ENCODE measurements around the gene FEN1. TPM values are rescaled to one million over a fixed set of nuclear protein-coding genes. Genes with fewer than 3 reads are reported as not detected.
A peak's percentile ranks its signal among the peaks of the same experiment; 100 is the strongest.

Gene FEN1
- total and polyA plus RNA-seq, 2 of the 13 experiments (the other 11 are each of a cell fraction or from before 2014, with no cell fraction given): 12.4 to 102 TPM

- Histone ChIP-seq H3K9me3 (ENCODE audit: low read length) (no peaks in the 10 kb centered on the region), H3K79me2 (ENCODE audit: insufficient read depth, low read length) (peaks cover 70% of the 10 kb centered on the region), H3K4me3 (replicated peaks in 1 of 3; ENCODE audit: insufficient read depth in 1 of 3, low read depth in 2 of 3, low read length in 3 of 3) (peak overlapping the region; percentile 21 to 66 (median 32); a peak in 5 of 6 replicates), H2AFZ (ENCODE audit: low read length) (no peak overlapping the region), H3K27me3 (ENCODE audit: control insufficient read depth in 1 of 2, insufficient read depth in 2 of 2, low read length in 2 of 2) (no peaks in the 10 kb centered on the region), H3K4me1 (ENCODE audit: insufficient read depth, low read length) (peaks cover 65% of the 10 kb centered on the region), H3K27ac (ENCODE audit: extremely low read length, insufficient read depth, low read length) (peak overlapping the region; percentile 100), H3K9ac (ENCODE audit: insufficient read depth, low read depth, low read length) (peak overlapping the region; percentile 89), H4K20me1 (ENCODE audit: insufficient read depth, low read length) (0 out of 2 replicates have a peak, but pooled peaks cover 2% of the 10 kb centered on the region), H3K4me2 (ENCODE audit: low read depth, low read length) (peak overlapping the region; percentile 93), H3K36me3 (replicated peaks in 1 of 2; ENCODE audit: control insufficient read depth in 1 of 2, insufficient read depth in 2 of 2, low read length in 2 of 2) (no peaks in the 10 kb centered on the region)
- in situ Hi-C loops (cut with HindIII; ENCODE audit: extremely low pct_ligation_motif_present, low pct_unique_long_range_greater_than_20kb) (no loop called here), intact Hi-C loops (cut with micrococcal nuclease; ENCODE audit: unreplicated experiment) (no loop called here)
- ChIA-PET POLR2A (interaction anchor here (0.7 to 4.6 kb wide), 13 partner anchors 9 to 217 kb away, joined by 3 to 92 read pairs (median 5); partner anchors contain the start of genes FEN1 and TMEM258), CTCF (ENCODE audit: low intra/inter-chr PET ratio, low total read pairs) (interaction anchor here (0.9 to 1.2 kb wide), 2 partner anchors 12 to 19 kb away, joined by 3 to 4 read pairs; no protein-coding TSS in a partner anchor)
- FAIRE-seq (no peak), DNase-seq (ENCODE audit: low spot score) (no peak), ATAC-seq (peak; percentile 2)
- no TSS peak for BruUV-seq (replicated peaks)
- 75% methylated on average over 12 of the region's 15 CpGs for WGBS (ENCODE audit: low lambda C conversion rate)
- TF ChIP-seq ZC3H13 (CRISPR knock-in tag; IDR thresholded peaks at IDR 0.05) (peak; percentile 67; the same call in 1 of the 2 replicates), ZNF629 (CRISPR knock-in tag; conservative IDR thresholded peaks at IDR 0.05) (peak; percentile 88), MTERF4 (CRISPR knock-in tag; IDR thresholded peaks at IDR 0.05) (no peak), SNAPC4 (CRISPR knock-in tag; IDR thresholded peaks at IDR 0.05) (0 out of 2 replicates have a peak, but pooled peaks have one; percentile 14), SAFB2 (CRISPR knock-in tag; IDR thresholded peaks at IDR 0.05; ENCODE audit: borderline replicate concordance, low read depth) (peak; percentile 26; the same call in 1 of the 2 replicates), RBAK (CRISPR knock-in tag; IDR thresholded peaks at IDR 0.05) (0 out of 2 replicates have a peak, but pooled peaks have one; percentile 4), ZNF580 (CRISPR knock-in tag; IDR thresholded peaks at IDR 0.05; ENCODE audit: borderline replicate concordance, low read depth) (0 out of 2 replicates have a peak, but pooled peaks have one; percentile 5), IKZF4 (CRISPR knock-in tag; IDR thresholded peaks at IDR 0.05; ENCODE audit: borderline replicate concordance, low read depth, not compliant biosample characterization) (no peak), HDAC1 (CRISPR knock-in tag; IDR thresholded peaks at IDR 0.05) (no peak), ZNF34 (CRISPR knock-in tag; IDR thresholded peaks at IDR 0.05; ENCODE audit: borderline replicate concordance) (0 out of 2 replicates have a peak, but pooled peaks have one; percentile 5), ZMYM3 (CRISPR knock-in tag; IDR thresholded peaks at IDR 0.05) (peak; percentile 72), PRDM10 (CRISPR knock-in tag; IDR thresholded peaks at IDR 0.05; ENCODE audit: low read depth) (0 out of 2 replicates have a peak, but pooled peaks have one; percentile 4)
Observed at GRCh38 chr11:61757213-61757862, 35.4 kb upstream of the FEN1 start.
